Calu3 (cell line): ENCODE data around the gene MYF5. TPM values are rescaled to one million over a fixed set of nuclear protein-coding genes. Genes with fewer than 3 reads are reported as not detected.

ENCODE experiments used
- BruUV-seq: library from RNA; stranded (reverse); fragments of 400-500 nt; replicated peaks from 2 replicates; lab custom pipeline; 2021; lab: Mats Ljungman, UMichigan
- CTCF ChIA-PET: fragments of 300-600 bp; sonication (Branson Sonifier 250); formaldehyde crosslinking; loops from one replicate; lab custom pipeline; 2022; ENCODE audit warnings: antibody characterized with exemption; lab: Charles Lee
- DNase-seq: peaks from one replicate; pipeline ENCODE4 v3.0.0; 2022
- H3K27ac Mint-ChIP-seq: one replicate; pipeline ENCODE4 v1.8.0; 2022; ENCODE audit warnings: mixed read lengths; ENCODE audit not compliant: unreplicated experiment
- H3K27me3 Mint-ChIP-seq: one replicate; pipeline ENCODE4 v1.8.0; 2022; ENCODE audit warnings: mixed read lengths; ENCODE audit not compliant: unreplicated experiment
- H3K36me3 Mint-ChIP-seq: one replicate; pipeline ENCODE4 v1.8.0; 2022; ENCODE audit warnings: mild to moderate bottlenecking, moderate library complexity, mixed read lengths; ENCODE audit not compliant: insufficient read depth, unreplicated experiment
- H3K4me1 Mint-ChIP-seq: one replicate; pipeline ENCODE4 v1.8.0; 2022; ENCODE audit warnings: mild to moderate bottlenecking, low read depth, mixed read lengths; ENCODE audit not compliant: unreplicated experiment
- H3K4me3 Mint-ChIP-seq: one replicate; pipeline ENCODE4 v1.8.0; 2022; ENCODE audit warnings: mild to moderate bottlenecking, low read depth, moderate library complexity, mixed read lengths; ENCODE audit not compliant: unreplicated experiment
- H3K9me3 Mint-ChIP-seq: one replicate; pipeline ENCODE4 v1.8.0; 2022; ENCODE audit warnings: low read depth, mixed read lengths; ENCODE audit not compliant: unreplicated experiment
- intact Hi-C: fragments of 100-400 bp; cut with micrococcal nuclease; formaldehyde crosslinking; loops from one replicate; pipeline ENCODE4 v1.10.0; 2022; ENCODE audit not compliant: unreplicated experiment
- total RNA-seq: library from RNA; stranded (reverse); gene quantifications from 2 replicates; pipeline ENCODE4 v1.2.3, GENCODE V29; 2022
- TF ChIP-seq, protein P1 (sequence below): fragments of 200-600 bp; IDR thresholded peaks from one replicate; pipeline ENCODE4 v1.8.0; 2022; ENCODE audit warnings: antibody characterized with exemption; ENCODE audit not compliant: unreplicated experiment

The MYF5 gene
- total RNA-seq, 1 experiment from 2014 or later, result not detected

- Mint-ChIP-seq H3K4me1 (peaks cover 10% of the 10 kb centered on the region), H3K36me3 (peaks cover 5% of the 10 kb centered on the region), H3K27me3 (no peaks in the 10 kb centered on the region), H3K27ac (no peak overlapping the region), H3K9me3 (no peaks in the 10 kb centered on the region), H3K4me3 (no peak overlapping the region)
- CTCF ChIA-PET, result no interaction called here
- BruUV-seq, result no TSS peak
- no peak for DNase-seq
- intact Hi-C loops, result no loop called here
- TF ChIP-seq, protein P1, sequence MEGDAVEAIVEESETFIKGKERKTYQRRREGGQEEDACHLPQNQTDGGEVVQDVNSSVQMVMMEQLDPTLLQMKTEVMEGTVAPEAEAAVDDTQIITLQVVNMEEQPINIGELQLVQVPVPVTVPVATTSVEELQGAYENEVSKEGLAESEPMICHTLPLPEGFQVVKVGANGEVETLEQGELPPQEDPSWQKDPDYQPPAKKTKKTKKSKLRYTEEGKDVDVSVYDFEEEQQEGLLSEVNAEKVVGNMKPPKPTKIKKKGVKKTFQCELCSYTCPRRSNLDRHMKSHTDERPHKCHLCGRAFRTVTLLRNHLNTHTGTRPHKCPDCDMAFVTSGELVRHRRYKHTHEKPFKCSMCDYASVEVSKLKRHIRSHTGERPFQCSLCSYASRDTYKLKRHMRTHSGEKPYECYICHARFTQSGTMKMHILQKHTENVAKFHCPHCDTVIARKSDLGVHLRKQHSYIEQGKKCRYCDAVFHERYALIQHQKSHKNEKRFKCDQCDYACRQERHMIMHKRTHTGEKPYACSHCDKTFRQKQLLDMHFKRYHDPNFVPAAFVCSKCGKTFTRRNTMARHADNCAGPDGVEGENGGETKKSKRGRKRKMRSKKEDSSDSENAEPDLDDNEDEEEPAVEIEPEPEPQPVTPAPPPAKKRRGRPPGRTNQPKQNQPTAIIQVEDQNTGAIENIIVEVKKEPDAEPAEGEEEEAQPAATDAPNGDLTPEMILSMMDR, result no peak
Measured at GRCh38 chr12:80707830-80708258, 8.9 kb upstream of the MYF5 start.

GRCh38 chr12:80708259-80708974, 8.3 kb upstream of the MYF5 start:
- Mint-ChIP-seq H3K36me3 (peaks cover 5% of the 10 kb centered on the region), H3K27me3 (no peaks in the 10 kb centered on the region), H3K4me1 (peaks cover 4% of the 10 kb centered on the region), H3K4me3 (no peak overlapping the region), H3K9me3 (no peaks in the 10 kb centered on the region), H3K27ac (no peak overlapping the region)
- no peak for DNase-seq
- BruUV-seq, result no TSS peak
- intact Hi-C loops, result no loop called here
- CTCF ChIA-PET, result no interaction called here
- TF ChIP-seq, protein P1, result no peak

DNA sequence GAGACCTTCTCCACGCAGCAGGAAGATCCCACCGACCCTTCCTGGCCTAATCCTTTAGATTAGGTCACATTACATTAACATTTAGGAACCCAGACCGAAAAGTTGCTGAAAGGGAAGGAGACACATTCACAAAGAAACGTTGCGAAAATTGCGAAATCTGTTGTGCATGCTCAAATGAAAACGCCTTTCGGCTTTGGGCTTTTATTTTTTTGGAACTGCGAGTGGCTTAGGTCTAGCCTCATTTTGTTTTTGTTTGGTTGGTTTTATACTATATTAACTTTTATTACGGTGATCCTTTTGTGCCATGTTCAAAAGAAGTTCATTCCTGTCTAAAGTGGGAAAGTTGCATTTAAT, 7.8 kb upstream of the MYF5 start:
- CTCF ChIA-PET, result no interaction called here
- Mint-ChIP-seq H3K27ac (no peak overlapping the region), H3K27me3 (no peaks in the 10 kb centered on the region), H3K36me3 (peaks cover 5% of the 10 kb centered on the region), H3K9me3 (no peaks in the 10 kb centered on the region), H3K4me3 (no peak overlapping the region), H3K4me1 (no peaks in the 10 kb centered on the region)
- TF ChIP-seq, protein P1, result no peak
- no TSS peak for BruUV-seq
- DNase-seq, result no peak
- intact Hi-C loops, result no loop called here

- DNase-seq, result no peak
- Mint-ChIP-seq H3K27me3 (no peaks in the 10 kb centered on the region), H3K27ac (no peak overlapping the region), H3K4me1 (no peaks in the 10 kb centered on the region), H3K36me3 (peaks cover 5% of the 10 kb centered on the region), H3K9me3 (no peaks in the 10 kb centered on the region), H3K4me3 (no peak overlapping the region)
- CTCF ChIA-PET, result no interaction called here
- TF ChIP-seq, protein P1, result peak; percentile 37
- BruUV-seq, result no TSS peak
- intact Hi-C loops, result no loop called here
Measured at GRCh38 chr12:80709811-80710726, 6.6 kb upstream of the MYF5 start.
